GM21723 (cell line): ENCODE measurements around the gene NAP1L4.

Source experiments
- ATAC-seq: cut with Tn5 transposase; IDR thresholded peaks from one replicate; pipeline ENCODE4 v1.9.1; 2021; ENCODE audit warnings: mild to moderate bottlenecking, moderate library complexity; ENCODE audit not compliant: unreplicated experiment

The NAP1L4 gene

GRCh38 chr11:2992234-2992996 lies at the start of gene NAP1L4:
Gene NAP1L4 (minus strand): TSS chr11:2992329. CDS start chr11:2979220, 13,109 bp downstream.
- ATAC-seq = peak; percentile 80

GRCh38 chr11:3040881-3041280 lies 48.8 kb upstream of the NAP1L4 start:
- ATAC-seq = no peak

- no peak for ATAC-seq
Measured at GRCh38 chr11:3037945-3038271, 45.8 kb upstream of the NAP1L4 start.

- no peak for ATAC-seq
Measured at GRCh38 chr11:3037040-3037944, 45.2 kb upstream of the NAP1L4 start.

- ATAC-seq = no peak
Measured at GRCh38 chr11:3036419-3036818, 44.3 kb upstream of the NAP1L4 start.

- ATAC-seq = no peak
Measured at GRCh38 chr11:3035333-3035732, 43.2 kb upstream of the NAP1L4 start.

GRCh38 chr11:3030289-3031070 lies 38.4 kb upstream of the NAP1L4 start:
- ATAC-seq = no peak

GRCh38 chr11:3028813-3029212 lies 36.7 kb upstream of the NAP1L4 start:
- no peak for ATAC-seq

- no peak for ATAC-seq
Measured at GRCh38 chr11:3026803-3027202, 34.7 kb upstream of the NAP1L4 start.

GRCh38 chr11:3022982-3023381 lies 30.9 kb upstream of the NAP1L4 start:
- no peak for ATAC-seq

GRCh38 chr11:3022300-3022967 lies 30.3 kb upstream of the NAP1L4 start:
- ATAC-seq = peak; percentile 67

GRCh38 chr11:3021125-3021524 lies 29.0 kb upstream of the NAP1L4 start:
- no peak for ATAC-seq

- no peak for ATAC-seq
Measured at GRCh38 chr11:3020011-3020410, 27.9 kb upstream of the NAP1L4 start.

- no peak for ATAC-seq
Measured at GRCh38 chr11:3018596-3018995, 26.5 kb upstream of the NAP1L4 start.

- no peak for ATAC-seq
Measured at GRCh38 chr11:3016861-3017260, 24.7 kb upstream of the NAP1L4 start.

GRCh38 chr11:3015796-3016195 lies 23.7 kb upstream of the NAP1L4 start:
- ATAC-seq = no peak

GRCh38 chr11:3014943-3015342 lies 22.8 kb upstream of the NAP1L4 start:
- ATAC-seq = no peak

- ATAC-seq = no peak
Measured at GRCh38 chr11:3014057-3014938, 22.2 kb upstream of the NAP1L4 start.
